Activated naive CD4-positive, alpha-beta T cell treated with anti-CD3 and anti-CD28 coated beads, Interleukin-2, amount 50 U/mL, for 72 hours (primary cell): Measurements from ENCODE around the gene PRPF19. TPM values are rescaled to one million over a fixed set of nuclear protein-coding genes. Genes with fewer than 3 reads are reported as not detected.
A peak's percentile ranks its signal among the peaks of the same experiment; 100 is the strongest.

Experiments used
- ATAC-seq, 2 donors: fragments of 150-1000 bp; cut with Tn5 transposase; 2 replicates each; pipeline ENCODE4 v1.10.0; 2021; ENCODE audit warnings: mild to moderate bottlenecking in 2 of 2, moderate library complexity in 2 of 2
- DNase-seq, 2 donors: peaks; one replicate each; pipeline ENCODE4 v3.0.0; 2021 to 2022; ENCODE audit warnings: low spot score in 2 of 2
- H3K27ac Mint-ChIP-seq, 2 donors: one replicate each; pipeline ENCODE4 v1.8.0; 2022; ENCODE audit warnings: mild to moderate bottlenecking in 2 of 2, mixed read lengths in 2 of 2
- H3K36me3 Mint-ChIP-seq, 2 donors: one replicate each; pipeline ENCODE4 v1.8.0; 2022; ENCODE audit warnings: mixed read lengths in 2 of 2
- H3K9me3 Mint-ChIP-seq, 2 donors: one replicate each; pipeline ENCODE4 v1.8.0; 2022; ENCODE audit warnings: mixed read lengths in 2 of 2
- total RNA-seq, 2 donors: library from RNA; stranded (reverse); gene quantifications; one replicate each; pipeline ENCODE4 v1.2.3, GENCODE V29; 2022

The PRPF19 gene
- total RNA-seq, 2 donors from 2014 or later = 71.0 to 149 TPM

DNA sequence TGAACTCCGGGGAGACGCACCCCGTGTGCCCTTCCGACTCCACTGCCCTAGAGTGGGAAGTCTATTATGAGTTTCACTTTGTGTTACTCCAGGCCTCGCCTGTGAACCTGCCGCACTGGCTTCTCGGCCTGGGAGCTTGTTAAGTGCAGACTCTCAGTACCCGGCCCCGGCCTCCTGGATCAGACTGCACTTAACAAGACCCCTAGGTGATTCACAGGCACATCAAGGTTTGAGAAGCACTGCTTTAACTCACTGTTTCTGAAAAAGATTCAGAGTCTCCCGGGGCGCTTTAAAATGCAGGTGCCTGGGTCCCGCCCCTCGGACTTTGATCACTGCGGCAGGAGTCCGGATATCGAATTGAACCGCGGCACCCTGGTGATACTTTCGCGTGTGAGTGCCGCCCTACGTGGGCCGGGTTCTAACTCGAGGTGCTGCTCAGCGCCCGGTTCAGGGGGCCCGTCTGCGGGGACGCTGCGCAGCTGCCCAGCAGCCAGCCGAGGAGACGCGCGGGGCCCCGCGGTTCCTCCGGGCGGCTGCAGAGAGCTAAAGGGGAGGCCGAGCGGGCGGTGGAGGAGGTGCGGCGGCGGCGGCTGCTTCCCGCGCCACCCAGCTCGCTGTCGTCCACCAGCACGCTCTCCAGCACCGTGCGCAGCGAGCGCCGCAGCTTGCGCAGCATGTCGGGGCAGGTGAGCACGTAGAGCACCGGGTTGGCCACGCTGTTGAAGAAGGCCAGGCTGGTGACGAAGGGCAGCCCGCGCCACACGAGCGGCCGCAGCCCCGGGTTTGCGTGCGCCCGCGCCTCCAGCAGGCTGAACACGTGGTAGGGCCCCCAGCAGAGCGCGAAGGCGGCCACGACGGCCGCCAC is 54.0 kb downstream of the PRPF19 start:
- no peaks in the 10 kb centered on the region for H3K9me3 Mint-ChIP-seq
- H3K36me3 Mint-ChIP-seq = peaks cover 7 to 20% of the 10 kb centered on the region in 2 donors
- no peak for DNase-seq
- ATAC-seq = no peak
- H3K27ac Mint-ChIP-seq = no peak overlapping the region

DNA sequence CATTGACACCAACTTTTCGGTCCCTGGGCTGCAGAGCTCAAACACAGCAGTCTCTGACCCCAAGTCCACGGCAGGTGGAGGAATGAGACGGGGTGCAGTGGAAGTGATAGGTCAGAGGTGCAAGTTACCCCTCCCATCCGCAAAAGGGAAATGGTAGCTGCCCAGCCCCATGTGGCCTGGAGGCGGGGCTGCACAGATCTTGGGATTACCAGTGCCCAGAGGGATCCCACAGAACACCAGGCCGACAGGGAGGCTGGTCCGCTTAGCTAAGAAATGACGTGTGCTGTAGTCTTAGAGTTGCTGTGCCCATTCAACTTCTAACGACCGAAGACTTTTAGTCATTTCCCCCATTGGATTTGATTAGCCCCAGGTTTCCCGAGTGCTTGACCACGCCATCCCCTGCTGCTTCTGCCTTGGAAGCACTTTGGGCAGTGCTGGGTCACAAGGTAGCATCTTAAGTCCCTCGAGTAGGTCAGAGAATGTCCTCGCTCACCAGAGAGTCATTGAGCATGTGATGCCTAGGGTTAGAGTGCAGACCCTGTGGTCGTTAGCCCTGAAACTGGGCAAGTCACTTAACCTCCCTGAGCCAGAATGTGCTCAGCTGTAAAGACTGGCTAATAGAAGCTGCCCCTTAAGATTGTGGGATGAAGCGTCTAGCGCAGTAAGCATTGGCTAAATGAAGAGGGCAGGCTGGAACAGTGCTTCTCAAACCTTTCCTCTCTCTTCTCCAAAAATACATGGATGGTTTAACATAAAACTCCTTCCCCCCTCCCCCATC is 54.9 kb downstream of the PRPF19 start:
- Mint-ChIP-seq H3K27ac (peak overlapping the region in 1 of 2 donors; percentile 60), H3K9me3 (no peaks in the 10 kb centered on the region), H3K36me3 (peaks cover 7 to 20% of the 10 kb centered on the region in 2 donors)
- ATAC-seq (no peak), DNase-seq (no peak)

DNA sequence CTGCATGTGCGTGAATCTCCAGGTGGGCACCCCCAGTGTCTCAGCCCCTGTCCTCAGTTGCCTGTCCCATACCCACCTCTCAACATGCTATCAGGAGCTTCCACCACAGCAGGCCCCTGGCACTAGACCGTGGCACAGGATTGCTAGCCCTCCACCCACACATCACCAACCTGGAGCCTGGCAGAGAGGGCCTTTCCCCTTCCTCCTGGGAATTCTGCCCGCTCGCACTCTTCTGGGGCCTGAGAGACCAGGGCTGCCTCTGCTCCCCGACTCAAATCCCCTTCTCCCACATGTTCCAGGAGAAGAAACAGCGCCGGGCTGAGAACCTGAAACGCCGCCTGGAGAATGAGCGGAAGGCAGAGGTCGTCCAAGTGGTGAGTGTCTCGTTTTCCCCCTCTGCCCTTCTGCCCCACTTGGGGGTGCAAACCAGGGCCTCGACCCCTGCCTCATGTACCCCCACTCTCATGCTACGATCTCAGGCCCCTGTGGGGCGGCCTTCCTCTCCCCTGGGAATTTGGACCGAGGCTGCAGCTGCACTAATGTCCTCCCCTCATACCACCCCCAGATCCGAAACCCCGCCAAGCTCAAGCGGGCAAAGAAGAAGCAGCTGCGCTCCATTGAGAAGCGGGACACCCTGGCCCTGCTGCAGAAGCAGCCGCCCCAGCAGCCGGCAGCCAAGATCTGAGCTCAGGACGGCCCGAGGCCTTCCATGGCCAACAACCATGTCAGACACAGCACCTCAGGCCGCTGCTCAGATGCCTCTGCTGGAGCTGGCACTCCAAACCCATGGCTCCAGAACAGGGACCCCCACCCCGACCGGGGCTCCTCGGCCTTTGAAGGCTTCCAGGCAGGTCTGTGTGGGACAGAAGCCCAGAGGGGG is 56.5 kb downstream of the PRPF19 start:
- DNase-seq (no peak), ATAC-seq (no peak)
- H3K27ac Mint-ChIP-seq = no peak overlapping the region
- H3K36me3 Mint-ChIP-seq = peaks cover 14 to 27% of the 10 kb centered on the region in 2 donors
- H3K9me3 Mint-ChIP-seq = no peaks in the 10 kb centered on the region

DNA sequence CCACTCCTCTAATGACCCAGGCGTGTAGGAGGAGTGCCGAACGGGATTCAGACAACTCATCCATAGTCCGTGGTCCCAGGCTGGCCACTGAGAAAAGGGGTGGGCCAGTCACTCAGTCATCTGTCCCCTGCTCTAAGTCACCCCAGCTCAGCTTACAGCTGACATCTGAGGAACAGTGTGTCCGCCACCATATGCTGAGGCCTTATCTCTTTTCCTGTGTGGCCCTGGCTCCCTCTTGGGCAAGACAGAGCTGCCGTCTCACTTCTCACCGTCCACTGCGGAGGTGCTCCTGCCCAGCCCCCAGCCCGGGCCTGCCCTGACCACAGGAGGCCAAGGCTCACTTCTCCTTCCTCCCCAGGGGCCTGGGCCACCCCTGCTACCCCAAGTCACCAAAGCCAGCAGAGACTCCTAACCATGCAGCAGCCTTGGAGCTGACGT is 57.7 kb downstream of the PRPF19 start:
- Mint-ChIP-seq H3K36me3 (peaks cover 22 to 32% of the 10 kb centered on the region in 2 donors), H3K9me3 (no peaks in the 10 kb centered on the region), H3K27ac (peak overlapping the region in 1 of 2 donors; percentile 37)
- no peak for ATAC-seq
- DNase-seq = no peak

DNA sequence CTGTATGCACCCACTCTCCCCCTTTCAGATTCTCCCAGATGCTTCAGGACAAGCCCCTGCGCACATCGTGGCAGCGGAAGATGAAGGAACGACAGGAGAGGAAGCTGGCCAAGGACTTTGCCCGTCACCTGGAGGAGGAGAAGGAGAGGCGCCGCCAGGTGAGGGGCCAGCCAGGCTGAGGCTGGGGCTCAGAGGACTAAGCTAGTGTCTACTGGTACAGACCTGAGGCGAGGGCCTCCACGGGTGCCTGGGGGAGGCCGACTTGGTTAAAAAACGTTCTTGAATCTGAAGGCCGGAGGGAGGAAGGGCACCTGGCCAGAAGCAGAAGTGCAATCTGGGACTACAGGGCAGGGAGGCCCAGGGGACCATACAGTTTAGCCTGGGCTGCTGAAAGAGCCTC is 58.5 kb downstream of the PRPF19 start:
- Mint-ChIP-seq H3K36me3 (peaks cover 31 to 34% of the 10 kb centered on the region in 2 donors), H3K27ac (peak overlapping the region in 1 of 2 donors; percentile 22)

DNA sequence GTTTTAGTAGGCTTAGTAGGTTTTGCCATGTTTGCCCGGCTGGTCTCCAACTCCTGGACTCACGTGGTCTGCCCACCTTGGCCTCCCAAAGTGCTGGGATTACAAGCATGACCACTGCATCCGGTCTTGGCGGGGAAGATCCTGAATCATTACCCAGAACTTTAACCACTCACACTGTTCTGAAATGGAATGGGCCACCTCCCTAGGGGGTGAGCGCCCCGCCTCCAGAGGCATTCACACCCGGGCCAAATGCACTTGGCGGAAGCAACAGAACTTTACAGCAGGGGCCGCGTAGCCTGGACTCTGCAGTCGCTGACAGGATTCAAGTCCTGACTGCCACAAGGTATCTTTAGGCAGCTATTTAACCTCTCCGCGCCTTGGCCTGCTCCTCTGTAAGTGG is 59.1 kb downstream of the PRPF19 start:
- Mint-ChIP-seq H3K27ac (no peak overlapping the region), H3K36me3 (peaks cover 37 to 40% of the 10 kb centered on the region in 2 donors), H3K9me3 (no peaks in the 10 kb centered on the region)
- ATAC-seq = no peak
- no peak for DNase-seq

More for the DNA sequence above, 58.5 kb downstream of the PRPF19 start:
- no peaks in the 10 kb centered on the region for H3K9me3 Mint-ChIP-seq
- ATAC-seq (no peak), DNase-seq (no peak)

DNA sequence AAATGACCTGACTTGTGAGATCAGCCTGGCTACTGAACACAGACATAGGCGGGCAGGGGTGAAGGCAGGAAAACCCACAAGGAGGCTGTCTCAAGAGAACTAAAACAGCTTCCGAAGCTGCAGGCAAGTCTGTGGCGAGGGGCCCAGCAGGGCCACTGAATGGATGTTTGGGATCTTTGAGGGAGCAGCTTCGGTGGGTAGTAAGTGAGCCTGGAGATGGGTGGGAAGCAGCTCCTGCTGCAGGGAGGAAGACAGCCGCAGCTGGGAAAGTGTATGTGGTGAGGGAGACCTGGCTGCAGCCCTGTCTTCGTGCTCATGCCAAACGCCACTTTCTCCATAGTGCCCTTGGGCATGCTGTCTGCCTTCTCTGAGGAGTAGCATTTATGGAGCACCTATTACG is 61.0 kb downstream of the PRPF19 start:
- ATAC-seq (no peak), DNase-seq (no peak)
- Mint-ChIP-seq H3K36me3 (peaks cover 34 to 35% of the 10 kb centered on the region in 2 donors), H3K9me3 (peaks cover 4 to 7% of the 10 kb centered on the region in 2 donors), H3K27ac (peak overlapping the region; percentile 85 to 98)

DNA sequence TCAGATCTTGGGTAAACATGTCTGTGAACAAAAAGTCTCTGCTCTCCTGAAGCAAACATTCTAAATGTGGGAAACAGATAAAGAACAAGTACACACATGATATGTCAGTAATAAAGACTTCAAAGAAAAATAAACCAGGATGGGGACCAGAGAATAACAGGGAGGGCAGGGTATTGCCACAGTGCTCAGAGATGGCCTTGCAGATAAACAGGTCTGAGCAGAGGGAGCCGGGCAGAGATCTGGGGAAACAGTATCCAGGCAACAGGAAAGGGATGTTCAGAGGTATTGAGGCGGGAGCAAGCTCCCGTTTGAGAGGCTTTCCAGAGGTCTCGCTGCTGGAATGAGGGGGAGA is 61.5 kb downstream of the PRPF19 start:
- peaks cover 34 to 35% of the 10 kb centered on the region in 2 donors for H3K36me3 Mint-ChIP-seq
- peak overlapping the region; percentile 85 to 98 for H3K27ac Mint-ChIP-seq
- DNase-seq = no peak
- ATAC-seq = no peak
- H3K9me3 Mint-ChIP-seq = peaks cover 4 to 7% of the 10 kb centered on the region in 2 donors

DNA sequence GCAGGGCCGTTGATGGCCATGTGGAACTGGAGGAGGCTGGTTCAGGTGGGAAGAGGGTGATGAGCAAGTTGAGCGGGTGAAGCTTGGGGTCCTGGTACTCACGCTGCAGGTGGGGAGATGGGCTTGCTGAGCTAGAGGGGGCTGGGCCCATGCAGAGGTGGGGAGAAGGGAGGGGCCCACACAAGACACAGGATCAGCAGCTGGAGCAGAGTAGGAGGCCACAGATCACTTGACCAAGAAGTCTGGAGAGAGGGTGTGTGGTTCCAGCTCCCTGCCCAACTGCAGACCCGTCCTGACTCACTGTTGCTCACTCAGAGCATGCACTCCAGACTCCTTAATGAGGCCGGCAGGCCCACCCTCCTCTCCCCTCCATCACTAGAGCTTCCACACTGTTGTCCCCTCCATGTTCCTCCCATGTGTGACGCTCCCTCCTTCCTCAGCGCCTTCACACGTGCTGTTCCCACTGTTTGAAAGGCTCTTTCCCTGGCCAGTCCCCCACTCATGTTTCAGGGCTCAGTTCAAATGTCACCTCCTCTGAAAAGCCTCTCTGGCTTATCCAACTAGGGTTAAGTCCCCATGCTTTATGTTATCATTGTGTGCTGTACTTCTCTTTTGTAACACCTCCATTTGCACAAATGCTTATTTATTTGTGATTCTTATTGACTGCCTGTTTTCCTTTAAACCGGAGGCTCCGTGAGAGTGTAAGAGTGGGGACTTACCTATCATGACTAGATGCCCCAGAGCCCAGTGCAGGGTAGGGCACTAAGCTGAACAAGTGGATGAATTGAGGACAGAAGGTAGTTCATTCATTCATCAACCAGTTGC is 62.1 kb downstream of the PRPF19 start:
- H3K36me3 Mint-ChIP-seq = peaks cover 34 to 35% of the 10 kb centered on the region in 2 donors
- ATAC-seq = no peak
- H3K9me3 Mint-ChIP-seq = peaks cover 4 to 7% of the 10 kb centered on the region in 2 donors
- peak overlapping the region; percentile 96 to 98 for H3K27ac Mint-ChIP-seq
- no peak for DNase-seq

DNA sequence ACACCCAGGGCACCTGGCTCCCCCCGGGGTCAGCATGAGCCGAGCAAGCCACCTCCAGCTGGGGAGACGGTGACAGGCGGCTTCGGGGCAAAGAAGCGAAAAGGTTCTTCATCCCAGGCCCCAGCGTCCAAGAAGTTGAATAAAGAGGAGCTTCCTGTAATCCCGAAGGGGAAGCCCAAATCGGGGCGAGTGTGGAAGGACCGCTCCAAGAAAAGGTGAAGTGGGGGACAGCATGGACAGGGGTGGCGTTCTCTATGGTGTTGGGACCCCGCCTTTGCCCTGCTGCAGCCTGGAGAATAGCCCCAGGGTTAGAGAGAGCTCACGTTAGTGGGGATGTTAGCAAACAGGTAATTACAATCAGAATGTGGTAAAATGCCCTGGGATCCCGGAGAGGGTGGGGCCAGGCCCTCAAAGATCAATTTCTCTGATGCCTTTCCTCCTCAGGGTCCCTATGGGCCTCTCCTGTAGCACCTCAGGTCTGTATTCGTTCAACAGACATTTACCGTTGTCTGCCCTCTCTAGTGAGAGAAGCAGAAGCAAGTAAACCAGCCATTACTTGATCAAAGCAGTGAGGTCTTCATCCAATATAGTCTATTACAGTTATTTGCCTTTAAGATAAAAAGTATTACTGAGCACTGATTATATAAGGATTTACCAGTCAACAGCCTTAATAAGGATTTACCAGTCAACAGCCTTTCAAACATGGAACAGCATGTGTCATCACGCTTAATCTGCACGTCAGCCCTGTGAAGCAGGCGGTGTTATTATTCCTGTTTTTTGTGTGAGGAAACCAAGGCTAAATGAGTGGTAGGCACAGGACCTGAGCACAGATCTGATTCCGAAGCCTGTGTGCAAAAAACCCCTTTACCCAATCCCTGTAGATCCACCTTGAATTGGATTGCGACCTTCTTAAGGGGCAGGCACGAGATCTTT is 63.5 kb downstream of the PRPF19 start:
- peak overlapping the region; percentile 96 to 98 for H3K27ac Mint-ChIP-seq

DNA sequence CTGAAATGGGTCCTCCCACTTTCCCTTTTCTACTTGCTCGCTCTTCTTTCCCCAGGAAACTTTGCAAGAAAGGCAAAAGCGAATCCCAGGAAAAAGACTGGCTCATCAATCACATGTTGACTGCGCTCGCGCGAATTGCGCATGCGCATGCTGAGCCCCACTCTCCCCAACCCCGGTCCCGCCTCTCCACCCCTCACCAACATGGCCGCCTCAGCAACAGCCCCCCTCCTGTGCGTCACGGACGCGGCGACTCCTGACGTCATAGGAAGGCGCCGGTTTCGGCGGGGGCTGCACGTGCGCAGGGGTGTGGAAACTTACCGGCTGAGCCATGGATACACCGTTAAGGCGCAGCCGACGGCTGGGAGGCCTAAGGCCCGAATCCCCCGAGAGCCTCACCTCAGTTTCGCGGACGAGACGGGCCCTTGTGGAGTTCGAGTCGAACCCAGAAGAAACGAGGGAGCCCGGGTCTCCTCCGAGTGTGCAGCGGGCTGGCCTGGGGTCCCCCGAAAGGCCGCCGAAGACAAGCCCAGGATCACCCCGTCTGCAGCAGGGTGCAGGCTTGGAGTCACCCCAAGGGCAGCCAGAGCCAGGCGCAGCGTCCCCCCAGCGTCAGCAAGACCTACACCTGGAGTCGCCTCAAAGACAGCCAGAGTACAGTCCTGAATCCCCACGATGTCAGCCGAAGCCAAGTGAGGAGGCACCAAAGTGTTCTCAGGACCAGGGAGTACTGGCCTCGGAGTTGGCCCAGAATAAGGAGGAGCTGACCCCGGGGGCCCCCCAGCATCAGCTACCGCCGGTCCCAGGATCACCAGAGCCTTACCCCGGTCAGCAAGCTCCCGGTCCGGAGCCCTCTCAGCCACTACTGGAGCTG is 64.4 kb downstream of the PRPF19 start, which contains the start of gene CCDC86:
Gene CCDC86 (plus strand): TSS at position 317 of the 871 bp plus-strand sequence. CDS start 12 bp downstream, at position 329.
- ATAC-seq = peak; percentile 94 to 96
- Mint-ChIP-seq H3K9me3 (peaks cover 4 to 7% of the 10 kb centered on the region in 2 donors), H3K27ac (peak within 1 kb of the TSS; percentile 96 to 98), H3K36me3 (peaks cover 34 to 35% of the 10 kb centered on the region in 2 donors)
- DNase-seq = peak; percentile 96 to 97

More for the DNA sequence above, 63.5 kb downstream of the PRPF19 start:
- ATAC-seq (no peak), DNase-seq (no peak)
- Mint-ChIP-seq H3K36me3 (peaks cover 34 to 35% of the 10 kb centered on the region in 2 donors), H3K9me3 (peaks cover 4 to 7% of the 10 kb centered on the region in 2 donors)
